Peyer's patch (tissue), 4 donors: ENCODE results near the gene TBC1D17. TPM values are rescaled to one million over a fixed set of nuclear protein-coding genes. Genes with fewer than 3 reads are reported as not detected.

ENCODE experiments used
- DNase-seq, 3 donors: peaks; one replicate each; pipeline ENCODE4 v3.0.0-alpha.2; 2017 to 2019
- H3K27ac ChIP-seq, 4 donors: fragments of 200-600 bp; sonication (generic); one replicate each; pipeline ENCODE4 v1.5.1; 2016 to 2019
- H3K27me3 ChIP-seq, 2 donors: fragments of 200-600 bp; sonication (generic); one replicate each; pipeline ENCODE4 v1.5.1; 2019
- H3K36me3 ChIP-seq, 3 donors: fragments of 200-600 bp; sonication (generic); one replicate each; pipeline ENCODE4 v1.5.1; 2016 to 2019
- H3K4me1 ChIP-seq, 4 donors: fragments of 200-600 bp; sonication (generic); one replicate each; pipeline ENCODE4 v1.5.1; 2016 to 2019
- H3K4me3 ChIP-seq, 4 donors: fragments of 200-600 bp; sonication (generic); 1 replicate in 3 of 4; 2 replicates in 1 of 4; pipeline ENCODE4 v1.5.1; 2016 to 2019; ENCODE audit warnings: mild to moderate bottlenecking in 1 of 4
- H3K9me3 ChIP-seq, 4 donors: fragments of 200-600 bp; sonication (generic); one replicate each; pipeline ENCODE4 v1.5.1; 2016 to 2019; ENCODE audit warnings: mild to moderate bottlenecking in 1 of 4
- CTCF ChIP-seq, 6 experiments: fragments of 450-650 bp in 4 of 6; fragments of 200-600 bp in 2 of 6; sonication (generic) in 1 of 6; IDR thresholded peaks; one replicate each; pipeline ENCODE4 v1.5.1; 2017 to 2019; ENCODE audit warnings: antibody characterized with exemption in 6 of 6, mild to moderate bottlenecking in 3 of 6, moderate library complexity in 1 of 6
- POLR2A ChIP-seq, 2 donors: fragments of 450-650 bp; IDR thresholded peaks; one replicate each; pipeline ENCODE4 v1.5.1; 2017; ENCODE audit warnings: antibody characterized with exemption in 2 of 2, mild to moderate bottlenecking in 2 of 2, moderate library complexity in 2 of 2
- total RNA-seq, 4 donors: library from RNA; depleted of rRNA; stranded (reverse); fragments of >200 nt; gene quantifications; one replicate each; pipeline ENCODE4 v1.1.0, GENCODE V29; 2016

The TBC1D17 gene
- total RNA-seq, 4 donors from 2014 or later = 22.8 to 83.3 (median 62.1) TPM

GRCh38 chr19:49857061-49857837 lies 20.3 kb upstream of the TBC1D17 start:
- peak in 1 of 3 donors; percentile 46 for DNase-seq
- Histone ChIP-seq H3K4me3 (no peak overlapping the region), H3K9me3 (no peaks in the 10 kb centered on the region), H3K4me1 (peaks cover 0 to 20% (median 2%) of the 10 kb centered on the region in 4 donors), H3K36me3 (peaks cover 0 to 77% (median 0%) of the 10 kb centered on the region in 3 donors), H3K27me3 (no peaks in the 10 kb centered on the region), H3K27ac (no peak overlapping the region)
- TF ChIP-seq CTCF (IDR thresholded peaks at IDR 0.05) (no peak), POLR2A (IDR thresholded peaks at IDR 0.05) (no peak)

- Histone ChIP-seq H3K4me1 (peaks cover 0 to 14% (median 0%) of the 10 kb centered on the region in 4 donors), H3K9me3 (no peaks in the 10 kb centered on the region), H3K27ac (no peak overlapping the region), H3K27me3 (no peaks in the 10 kb centered on the region), H3K36me3 (peaks cover 0 to 82% (median 0%) of the 10 kb centered on the region in 3 donors), H3K4me3 (no peak overlapping the region)
- TF ChIP-seq CTCF (IDR thresholded peaks at IDR 0.05) (no peak), POLR2A (IDR thresholded peaks at IDR 0.05) (no peak)
- DNase-seq = no peak
These were observed 19.7 kb upstream of the TBC1D17 start for GRCh38 chr19:49857838-49858087.

GRCh38 chr19:49858088-49858985 lies 19.2 kb upstream of the TBC1D17 start:
- no peaks in the 10 kb centered on the region for H3K9me3 ChIP-seq
- H3K27ac ChIP-seq = no peak overlapping the region
- no peak overlapping the region for H3K4me3 ChIP-seq
- peaks cover 0 to 87% (median 0%) of the 10 kb centered on the region in 3 donors for H3K36me3 ChIP-seq
- TF ChIP-seq POLR2A (IDR thresholded peaks at IDR 0.05) = no peak
- TF ChIP-seq CTCF (IDR thresholded peaks at IDR 0.05) = no peak
- H3K4me1 ChIP-seq = peaks cover 0 to 14% (median 0%) of the 10 kb centered on the region in 4 donors
- no peaks in the 10 kb centered on the region for H3K27me3 ChIP-seq
- peak in 1 of 3 donors; percentile 43 for DNase-seq

GRCh38 chr19:49859682-49860335 lies 17.7 kb upstream of the TBC1D17 start:
- no peak for DNase-seq
- no peak for TF ChIP-seq POLR2A (IDR thresholded peaks at IDR 0.05)
- TF ChIP-seq CTCF (IDR thresholded peaks at IDR 0.05) = no peak
- H3K27ac ChIP-seq = no peak overlapping the region

GRCh38 chr19:49860336-49861102 lies 17.0 kb upstream of the TBC1D17 start:
- H3K36me3 ChIP-seq = peaks cover 0 to 86% (median 0%) of the 10 kb centered on the region in 3 donors
- peaks cover 0 to 14% (median under 1%) of the 10 kb centered on the region in 4 donors for H3K4me1 ChIP-seq
- H3K27ac ChIP-seq = peak overlapping the region in 2 of 4 donors; percentile 43
- TF ChIP-seq POLR2A (IDR thresholded peaks at IDR 0.05) (no peak), CTCF (IDR thresholded peaks at IDR 0.05) (no peak)
- DNase-seq = no peak
- no peak overlapping the region for H3K4me3 ChIP-seq
- no peaks in the 10 kb centered on the region for H3K9me3 ChIP-seq
- no peaks in the 10 kb centered on the region for H3K27me3 ChIP-seq

More at GRCh38 chr19:49859682-49860335, 17.7 kb upstream of the TBC1D17 start:
- H3K4me3 ChIP-seq = no peak overlapping the region
- peaks cover 0 to 8% (median 0%) of the 10 kb centered on the region in 4 donors for H3K4me1 ChIP-seq
- no peaks in the 10 kb centered on the region for H3K9me3 ChIP-seq
- H3K27me3 ChIP-seq = no peaks in the 10 kb centered on the region
- H3K36me3 ChIP-seq = peaks cover 0 to 93% (median 0%) of the 10 kb centered on the region in 3 donors
